GM18498 (cell line): ENCODE measurements around the gene FUS.
"Not testable (repeated sequence)": the region's sequence is repeated elsewhere in the genome, so short reads cannot be mapped to it uniquely, and the experiment has no call there.

Experiments
- ATAC-seq: cut with Tn5 transposase; IDR thresholded peaks from one replicate; pipeline ENCODE4 v1.9.1; 2021; ENCODE audit warnings: mild to moderate bottlenecking, moderate library complexity; ENCODE audit not compliant: unreplicated experiment

Gene FUS

GRCh38 chr16:31179747-31180459 lies at the start of gene FUS:
TSS of gene FUS (plus strand) at chr16:31180139. CDS start at chr16:31180215, 76 bp downstream.
- peak; percentile 68 for ATAC-seq

- no peak for ATAC-seq
Measured at GRCh38 chr16:31130336-31130891, 49.5 kb upstream of the FUS start.

GRCh38 chr16:31130899-31131298 lies 49.0 kb upstream of the FUS start:
- ATAC-seq: no peak

GRCh38 chr16:31131416-31131815 lies 48.5 kb upstream of the FUS start:
- ATAC-seq: no peak

GRCh38 chr16:31131841-31132271 lies 48.1 kb upstream of the FUS start:
- ATAC-seq: no peak

- ATAC-seq: no peak
Measured at GRCh38 chr16:31132303-31132979, 47.5 kb upstream of the FUS start.

GRCh38 chr16:31133046-31133501 lies 46.9 kb upstream of the FUS start:
- ATAC-seq: no peak

GRCh38 chr16:31134091-31134571 lies 45.8 kb upstream of the FUS start:
- ATAC-seq: no peak

GRCh38 chr16:31134625-31135534 lies 45.1 kb upstream of the FUS start:
- ATAC-seq: no peak

GRCh38 chr16:31135535-31136286 lies 44.2 kb upstream of the FUS start, which contains the start of gene PRSS8:
TSS of gene PRSS8 (minus strand) at chr16:31135727. CDS start at chr16:31135498, 229 bp downstream.
- no peak for ATAC-seq

- ATAC-seq: no peak
Measured at GRCh38 chr16:31136287-31136662, 43.7 kb upstream of the FUS start.

GRCh38 chr16:31136822-31137499 lies 43.0 kb upstream of the FUS start:
- ATAC-seq: not testable (repeated sequence)

- no peak for ATAC-seq
Measured at GRCh38 chr16:31138621-31139578, 41.0 kb upstream of the FUS start.

- ATAC-seq: not testable (repeated sequence)
Measured at GRCh38 chr16:31141071-31141469, 38.9 kb upstream of the FUS start.

- no peak for ATAC-seq
Measured at GRCh38 chr16:31141489-31142108, 38.3 kb upstream of the FUS start.

- ATAC-seq: peak; percentile 93
Measured at GRCh38 chr16:31142109-31143010, 37.6 kb upstream of the FUS start.
